Thyroid gland (tissue), 4 donors: ENCODE results near the gene SRGAP1.

Experiments
- CTCF ChIP-seq, 6 experiments: fragments of 200-600 bp in 3 of 6; fragments of 450-650 bp in 3 of 6; sonication (generic) in 3 of 6; IDR thresholded peaks; one replicate each; pipeline ENCODE4 v1.5.1; 2016 to 2019; ENCODE audit warnings: antibody characterized with exemption in 6 of 6, mild to moderate bottlenecking in 2 of 6, inconsistent platforms in 1 of 6, moderate library complexity in 1 of 6
- POLR2A ChIP-seq, 2 donors: fragments of 450-650 bp; IDR thresholded peaks; one replicate each; pipeline ENCODE4 v1.6.1; 2017; ENCODE audit warnings: antibody characterized with exemption in 2 of 2, mild to moderate bottlenecking in 2 of 2, moderate library complexity in 1 of 2

DNA sequence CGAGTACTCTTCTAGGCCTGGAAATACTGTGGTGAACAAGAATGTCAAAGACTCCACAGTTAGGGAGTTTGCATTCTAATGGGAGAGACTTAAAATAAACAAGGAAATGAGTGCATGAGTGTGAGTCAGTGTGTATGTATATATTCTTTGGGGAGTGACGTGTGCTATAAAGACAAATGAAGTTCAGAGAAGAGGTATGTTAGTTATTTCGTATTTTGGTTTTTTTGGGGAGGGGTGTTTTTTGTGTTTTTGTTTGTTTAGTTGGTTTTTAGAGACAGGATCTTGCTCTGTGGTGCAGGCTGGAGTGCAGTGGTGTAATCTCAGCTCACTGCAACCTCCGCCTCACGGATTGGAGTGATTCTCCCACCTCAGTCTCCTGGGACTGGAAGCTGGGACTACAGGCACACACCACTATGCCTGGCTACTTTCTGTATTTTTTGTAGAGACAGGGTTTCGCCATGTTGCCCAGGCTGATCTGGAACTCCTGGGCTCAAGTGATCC lies 74.3 kb downstream of the SRGAP1 start:
- TF ChIP-seq CTCF (IDR thresholded peaks at IDR 0.05) (no peak), POLR2A (IDR thresholded peaks at IDR 0.05) (no peak)
